D721Med (cell line): ENCODE measurements around the gene TRAPPC4.
"Not testable (repeated sequence)": the region's sequence is repeated elsewhere in the genome, so short reads cannot be mapped to it uniquely, and the experiment has no call there.

Experiments used
- DNase-seq: peaks from one replicate; pipeline ENCODE4 v3.0.0; 2011; ENCODE audit warnings: low spot score; ENCODE audit not compliant: insufficient read length
- FAIRE-seq: peaks from 2 replicates; lab custom pipeline; 2011; peaks lifted over from hg19 to GRCh38; lab: Jason Lieb, UNC
- CTCF ChIP-seq: IDR thresholded peaks from 2 replicates; pipeline ENCODE4 v1.5.1; 2012; ENCODE audit warnings: mild to moderate bottlenecking, control low read depth; ENCODE audit not compliant: insufficient read depth; ENCODE audit errors: missing control alignments

The TRAPPC4 gene

GRCh38 chr11:119057000-119057769 lies 38.6 kb downstream of the TRAPPC4 start, which contains the start of gene HYOU1:
Gene HYOU1 (minus strand): TSS chr11:119057205. CDS start chr11:119056160, 1,045 bp downstream.
- peak; percentile 95 for DNase-seq
- TF ChIP-seq CTCF = peak; percentile 17
- FAIRE-seq = no peak

GRCh38 chr11:119059128-119059527 lies 40.6 kb downstream of the TRAPPC4 start:
- FAIRE-seq, DNase-seq: not testable (repeated sequence)

GRCh38 chr11:119061256-119061655 lies 42.7 kb downstream of the TRAPPC4 start:
- no peak for FAIRE-seq
- DNase-seq = no peak
- no peak for TF ChIP-seq CTCF

GRCh38 chr11:119062779-119063178 lies 44.2 kb downstream of the TRAPPC4 start:
- no peak for TF ChIP-seq CTCF
- no peak for DNase-seq
- FAIRE-seq = no peak

GRCh38 chr11:119065369-119065768 lies 46.8 kb downstream of the TRAPPC4 start:
- TF ChIP-seq CTCF = peak; percentile 40
- no peak for DNase-seq
- no peak for FAIRE-seq

GRCh38 chr11:119067371-119068222 lies 49.0 kb downstream of the TRAPPC4 start, which contains the start of gene VPS11:
Gene VPS11 (plus strand): TSS chr11:119067818. CDS start chr11:119067824, 6 bp downstream.
- DNase-seq (peak; percentile 100), FAIRE-seq (no peak)
- no peak for TF ChIP-seq CTCF
